Esophagus muscularis mucosa (tissue), 4 donors: ENCODE data around the gene PDCL2. TPM values are rescaled to one million over a fixed set of nuclear protein-coding genes. Genes with fewer than 3 reads are reported as not detected.

ENCODE experiments used
- DNase-seq: peaks from one replicate; pipeline ENCODE4 v3.0.0-alpha.2; 2017; ENCODE audit errors: extremely low spot score
- H3K27ac ChIP-seq, 4 donors: fragments of 200-600 bp; sonication (generic); replicated peaks in 1 of 4; 1 replicate in 3 of 4; 2 replicates in 1 of 4; pipeline ENCODE4 v1.5.1; 2016 to 2019; ENCODE audit warnings: mild to moderate bottlenecking in 1 of 4
- H3K27me3 ChIP-seq, 4 donors: fragments of 200-600 bp; sonication (generic); one replicate each; pipeline versions ENCODE4 v1.5.1 to v1.6.0; 2016 to 2019
- H3K36me3 ChIP-seq, 4 donors: fragments of 200-600 bp; sonication (generic); one replicate each; pipeline ENCODE4 v1.5.1; 2016 to 2019
- H3K4me1 ChIP-seq, 4 donors: fragments of 200-600 bp; sonication (generic); one replicate each; pipeline ENCODE4 v1.5.1; 2016 to 2019
- H3K4me3 ChIP-seq, 4 donors: fragments of 200-600 bp; sonication (generic); 1 replicate in 2 of 4; 2 replicates in 2 of 4; pipeline ENCODE4 v1.5.1; 2016 to 2019; ENCODE audit warnings: mild to moderate bottlenecking in 4 of 4, moderate library complexity in 1 of 4
- H3K9me3 ChIP-seq, 4 donors: fragments of 200-600 bp; sonication (generic); 1 replicate in 3 of 4; 2 replicates in 1 of 4; pipeline ENCODE4 v1.5.1; 2016 to 2019
- CTCF ChIP-seq, 3 experiments: fragments of 200-600 bp in 2 of 3; fragments of 450-650 bp in 1 of 3; sonication (generic) in 2 of 3; IDR thresholded peaks; one replicate each; pipeline ENCODE4 v1.5.1; 2017 to 2019; ENCODE audit warnings: antibody characterized with exemption in 3 of 3, mild to moderate bottlenecking in 2 of 3, moderate library complexity in 1 of 3
- EP300 ChIP-seq: sonication (generic); formaldehyde crosslinking; IDR thresholded peaks from one replicate; pipeline ENCODE4 v1.6.1; 2017; ENCODE audit warnings: antibody characterized with exemption
- POLR2A ChIP-seq: fragments of 450-650 bp; IDR thresholded peaks from one replicate; pipeline ENCODE4 v1.6.1; 2017; ENCODE audit warnings: antibody characterized with exemption, moderate library complexity, mild to moderate bottlenecking, low read depth
- POLR2AphosphoS5 ChIP-seq, 2 donors: sonication (generic); formaldehyde crosslinking; IDR thresholded peaks; one replicate each; pipeline ENCODE4 v1.6.1; 2017; ENCODE audit warnings: antibody characterized with exemption in 2 of 2
- WGBS: methylation state at CpG from one replicate; pipeline ENCODE4 v1.1.5; 2018; 5-methylcytosine and 5-hydroxymethylcytosine counted together
- intact Hi-C: fragments of 100-400 bp; cut with DNase I; formaldehyde crosslinking; loops from one replicate; pipeline ENCODE4 v1.15.1; 2023
- total RNA-seq, 4 donors: library from RNA; depleted of rRNA; stranded (reverse); fragments of >200 nt; gene quantifications; one replicate each; pipeline versions ENCODE4 v1.1.0 to v1.2.1, GENCODE V29; 2016

PDCL2 gene
- total RNA-seq, 4 donors from 2014 or later: not detected

GRCh38 chr4:55534306-55534705 is 57.7 kb downstream of the PDCL2 start:
- DNase-seq: no peak
- no peak overlapping the region for H3K27ac ChIP-seq
- peaks cover 0 to 4% (median 0%) of the 10 kb centered on the region in 4 donors for H3K4me1 ChIP-seq
- no peaks in the 10 kb centered on the region for H3K36me3 ChIP-seq
- no peak for TF ChIP-seq POLR2A
- intact Hi-C loops: no loop called here
- no peaks in the 10 kb centered on the region for H3K27me3 ChIP-seq
- H3K9me3 ChIP-seq: peaks cover 0 to 10% (median 0%) of the 10 kb centered on the region in 4 donors
- no peak overlapping the region for H3K4me3 ChIP-seq

GRCh38 chr4:55530691-55531090 is 61.4 kb downstream of the PDCL2 start:
- no peaks in the 10 kb centered on the region for H3K27me3 ChIP-seq
- H3K4me1 ChIP-seq: no peaks in the 10 kb centered on the region
- 83% methylated on average over 4 of the region's 4 CpGs for WGBS
- H3K36me3 ChIP-seq: no peaks in the 10 kb centered on the region
- H3K4me3 ChIP-seq: no peak overlapping the region
- peaks cover 0 to 10% (median 0%) of the 10 kb centered on the region in 4 donors for H3K9me3 ChIP-seq
- no peak for TF ChIP-seq POLR2AphosphoS5 (IDR thresholded peaks at IDR 0.05)
- no peak for TF ChIP-seq POLR2A
- no peak for TF ChIP-seq EP300
- TF ChIP-seq CTCF (IDR thresholded peaks at IDR 0.05): no peak
- no peak overlapping the region for H3K27ac ChIP-seq
- intact Hi-C loops: no loop called here
- no peak for DNase-seq

- DNase-seq: no peak
- TF ChIP-seq EP300 (no peak), POLR2A (no peak)
- H3K4me3 ChIP-seq: no peak overlapping the region
- no peak overlapping the region for H3K27ac ChIP-seq
- H3K4me1 ChIP-seq: no peaks in the 10 kb centered on the region
- no peaks in the 10 kb centered on the region for H3K27me3 ChIP-seq
- intact Hi-C loops: no loop called here
- 97% methylated on average over 4 of the region's 4 CpGs for WGBS
- H3K9me3 ChIP-seq: peaks cover 0 to 10% (median 0%) of the 10 kb centered on the region in 4 donors
- H3K36me3 ChIP-seq: no peaks in the 10 kb centered on the region
Measured at GRCh38 chr4:55530167-55530566, 61.9 kb downstream of the PDCL2 start.

GRCh38 chr4:55528491-55528890 is 63.6 kb downstream of the PDCL2 start:
- TF ChIP-seq POLR2AphosphoS5 (IDR thresholded peaks at IDR 0.05) (no peak), EP300 (no peak), POLR2A (no peak), CTCF (IDR thresholded peaks at IDR 0.05) (no peak)
- no peak for DNase-seq
- Histone ChIP-seq H3K36me3 (no peaks in the 10 kb centered on the region), H3K27me3 (no peaks in the 10 kb centered on the region), H3K4me3 (no peak overlapping the region), H3K27ac (no peak overlapping the region), H3K4me1 (no peaks in the 10 kb centered on the region), H3K9me3 (peaks cover 0 to 10% (median 0%) of the 10 kb centered on the region in 4 donors)
- 98% methylated on average over 3 of the region's 3 CpGs for WGBS
- intact Hi-C loops: no loop called here

- H3K4me1 ChIP-seq: peaks cover 0 to 3% (median 0%) of the 10 kb centered on the region in 4 donors
- TF ChIP-seq POLR2A: no peak
- TF ChIP-seq EP300: no peak
- TF ChIP-seq POLR2AphosphoS5 (IDR thresholded peaks at IDR 0.05): no peak
- TF ChIP-seq CTCF (IDR thresholded peaks at IDR 0.05): no peak
- H3K9me3 ChIP-seq: no peaks in the 10 kb centered on the region
- DNase-seq: no peak
- no peak overlapping the region for H3K4me3 ChIP-seq
- no peaks in the 10 kb centered on the region for H3K27me3 ChIP-seq
- H3K27ac ChIP-seq: no peak overlapping the region
- no peaks in the 10 kb centered on the region for H3K36me3 ChIP-seq
- WGBS: 89% methylated on average over 4 of the region's 4 CpGs
- intact Hi-C loops: no loop called here
Measured at GRCh38 chr4:55524844-55525571, 67.0 kb downstream of the PDCL2 start.

- Histone ChIP-seq H3K9me3 (no peaks in the 10 kb centered on the region), H3K27me3 (no peaks in the 10 kb centered on the region), H3K4me1 (peaks cover 0 to 3% (median 0%) of the 10 kb centered on the region in 4 donors), H3K4me3 (no peak overlapping the region), H3K27ac (no peak overlapping the region), H3K36me3 (no peaks in the 10 kb centered on the region)
- DNase-seq: no peak
- intact Hi-C loops: no loop called here
- no peak for TF ChIP-seq POLR2AphosphoS5 (IDR thresholded peaks at IDR 0.05)
Measured at GRCh38 chr4:55518442-55518841, 73.6 kb downstream of the PDCL2 start.
